ENCODE results near the gene NLRP1. TPM values are rescaled to one million over a fixed set of nuclear protein-coding genes. Genes with fewer than 3 reads are reported as not detected.
A peak's percentile ranks its signal among the peaks of the same experiment; 100 is the strongest.

The NLRP1 gene
- total RNA-seq, 2 experiments from 2014 or later = 254 to 258 TPM

- H3K4me1 ChIP-seq (ENCODE audit: insufficient read depth, low read length) = no peaks in the 10 kb centered on the region
- H3K4me3 ChIP-seq (ENCODE audit: low read length) = no peak overlapping the region
- Mint-ChIP-seq H3K9me3 (no peaks in the 10 kb centered on the region), H3K4me3 (no peak overlapping the region), H3K27ac (no peak overlapping the region), H3K4me1 (ENCODE audit: low read depth) (no peaks in the 10 kb centered on the region), H3K27me3 (no peaks in the 10 kb centered on the region), H3K36me3 (ENCODE audit: low read depth) (peaks cover 96% of the 10 kb centered on the region)
- no peaks in the 10 kb centered on the region for H3K27me3 ChIP-seq (ENCODE audit: control insufficient read depth in 1 of 2, insufficient read depth in 2 of 2, low read length in 2 of 2)
- intact Hi-C loops (cut with DNase I, micrococcal nuclease) = no loop called here
- no peak for ATAC-seq (ENCODE audit: poor library complexity)
- peaks cover 90% of the 10 kb centered on the region for H3K36me3 ChIP-seq (ENCODE audit: insufficient read depth, low read length)
- CTCF ChIA-PET = no interaction called here
- H3K27ac ChIP-seq (ENCODE audit: low read depth in 1 of 2, low read length in 2 of 2) = no peak overlapping the region
- TF ChIP-seq CTCF (IDR thresholded peaks at IDR 0.05) = no peak
- H3K9me3 ChIP-seq (ENCODE audit: control insufficient read depth in 1 of 2, insufficient read depth in 1 of 2, low read length in 2 of 2) = no peaks in the 10 kb centered on the region
- POLR2A ChIA-PET = no interaction called here
- DNase-seq = no peak
Measured at GRCh38 chr17:5539286-5539685, 45.0 kb downstream of the NLRP1 start.

GRCh38 chr17:5536866-5537650 is 47.3 kb downstream of the NLRP1 start:
- no peaks in the 10 kb centered on the region for H3K9me3 Mint-ChIP-seq
- Histone ChIP-seq H3K9me3 (ENCODE audit: control insufficient read depth in 1 of 2, insufficient read depth in 1 of 2, low read length in 2 of 2) (no peaks in the 10 kb centered on the region), H3K36me3 (ENCODE audit: insufficient read depth, low read length) (peaks cover 92% of the 10 kb centered on the region), H3K4me1 (ENCODE audit: insufficient read depth, low read length) (no peaks in the 10 kb centered on the region), H3K27me3 (ENCODE audit: control insufficient read depth in 1 of 2, insufficient read depth in 2 of 2, low read length in 2 of 2) (no peaks in the 10 kb centered on the region), H3K4me3 (ENCODE audit: low read length) (no peak overlapping the region), H3K27ac (ENCODE audit: low read depth in 1 of 2, low read length in 2 of 2) (no peak overlapping the region)
- peaks cover 96% of the 10 kb centered on the region for H3K36me3 Mint-ChIP-seq (ENCODE audit: low read depth)
- H3K27me3 Mint-ChIP-seq = no peaks in the 10 kb centered on the region
- CTCF ChIA-PET = no interaction called here
- no peak for DNase-seq
- ATAC-seq (ENCODE audit: poor library complexity) = no peak
- no peaks in the 10 kb centered on the region for H3K4me1 Mint-ChIP-seq (ENCODE audit: low read depth)
- intact Hi-C loops (cut with DNase I, micrococcal nuclease) = no loop called here
- TF ChIP-seq CTCF (IDR thresholded peaks at IDR 0.05) = no peak
- H3K27ac Mint-ChIP-seq = peak overlapping the region; percentile 24
- H3K4me3 Mint-ChIP-seq = no peak overlapping the region
- POLR2A ChIA-PET = no interaction called here

- peaks cover 96% of the 10 kb centered on the region for H3K36me3 Mint-ChIP-seq (ENCODE audit: low read depth)
- intact Hi-C loops (cut with DNase I, micrococcal nuclease) = no loop called here
- Histone ChIP-seq H3K27me3 (ENCODE audit: control insufficient read depth in 1 of 2, insufficient read depth in 2 of 2, low read length in 2 of 2) (no peaks in the 10 kb centered on the region), H3K4me1 (ENCODE audit: insufficient read depth, low read length) (no peaks in the 10 kb centered on the region), H3K9me3 (ENCODE audit: control insufficient read depth in 1 of 2, insufficient read depth in 1 of 2, low read length in 2 of 2) (no peaks in the 10 kb centered on the region), H3K27ac (ENCODE audit: low read depth in 1 of 2, low read length in 2 of 2) (no peak overlapping the region), H3K4me3 (ENCODE audit: low read length) (no peak overlapping the region), H3K36me3 (ENCODE audit: insufficient read depth, low read length) (peaks cover 92% of the 10 kb centered on the region)
- DNase-seq (no peak), ATAC-seq (ENCODE audit: poor library complexity) (no peak)
- no peaks in the 10 kb centered on the region for H3K4me1 Mint-ChIP-seq (ENCODE audit: low read depth)
- no peaks in the 10 kb centered on the region for H3K27me3 Mint-ChIP-seq
- peak overlapping the region; percentile 24 for H3K27ac Mint-ChIP-seq
- H3K9me3 Mint-ChIP-seq = no peaks in the 10 kb centered on the region
- CTCF ChIA-PET = no interaction called here
- no peak for TF ChIP-seq CTCF (IDR thresholded peaks at IDR 0.05)
- POLR2A ChIA-PET = interaction anchor here (1.0 kb wide), 1 partner anchor 8 kb away, joined by 3 read pairs; no protein-coding TSS in a partner anchor
- H3K4me3 Mint-ChIP-seq = no peak overlapping the region
Measured at GRCh38 chr17:5535436-5535835, 48.9 kb downstream of the NLRP1 start.
